OCI-LY1 (cell line): ENCODE data around the gene TEDC2.
A peak's percentile ranks its signal among the peaks of the same experiment; 100 is the strongest.

Source experiments
- H2AFZ ChIP-seq: fragments of 200-600 bp; sonication (generic), shearing (Covaris generic); 2 replicates; pipeline ENCODE4 v1.6.0; 2014; ENCODE audit warnings: antibody characterized with exemption, mild to moderate bottlenecking, low read length
- H3F3A ChIP-seq: fragments of 200-600 bp; sonication (generic), shearing (Covaris generic); 2 replicates; pipeline ENCODE4 v1.6.0; 2014; ENCODE audit warnings: mild to moderate bottlenecking, antibody characterized with exemption, low read length, moderate library complexity; ENCODE audit not compliant: insufficient read depth
- H3K27ac ChIP-seq: fragments of 200-600 bp; sonication (generic); 2 replicates; pipeline ENCODE4 v1.5.1; 2014; ENCODE audit warnings: low read length, mixed run types, mild to moderate bottlenecking, low read depth; ENCODE audit not compliant: poor library complexity, severe bottlenecking
- H3K27me3 ChIP-seq: fragments of 200-600 bp; sonication (generic); 2 replicates; pipeline ENCODE4 v1.6.0; 2014; ENCODE audit warnings: antibody characterized with exemption, mild to moderate bottlenecking, low read length, moderate library complexity; ENCODE audit not compliant: insufficient read depth
- H3K36me3 ChIP-seq: fragments of 200-600 bp; sonication (generic); 2 replicates; pipeline ENCODE4 v1.6.1; 2014; ENCODE audit warnings: mild to moderate bottlenecking, antibody characterized with exemption, low read length, moderate library complexity, mixed read lengths; ENCODE audit not compliant: insufficient read depth
- H3K4me1 ChIP-seq: fragments of 200-600 bp; sonication (generic); 2 replicates; pipeline ENCODE4 v1.5.1; 2014; ENCODE audit warnings: mild to moderate bottlenecking, low read length, moderate library complexity; ENCODE audit not compliant: insufficient read depth, severe bottlenecking
- H3K4me2 ChIP-seq: fragments of 200-600 bp; sonication (generic), shearing (Covaris generic); 2 replicates; pipeline ENCODE4 v1.6.1; 2014; ENCODE audit warnings: low read length
- H3K4me3 ChIP-seq: fragments of 200-600 bp; sonication (generic); 2 replicates; pipeline ENCODE4 v1.5.1; 2014; ENCODE audit warnings: low read length, low read depth, mild to moderate bottlenecking, mixed read lengths; ENCODE audit not compliant: poor library complexity, severe bottlenecking
- H3K79me2 ChIP-seq: fragments of 200-600 bp; shearing (Covaris generic); 2 replicates; pipeline ENCODE4 v1.6.1; 2016; ENCODE audit warnings: mixed run types, low read length, mixed read lengths; ENCODE audit not compliant: insufficient read depth
- H3K9ac ChIP-seq: fragments of 200-600 bp; sonication (generic), shearing (Covaris generic); 2 replicates; pipeline ENCODE4 v1.6.1; 2014; ENCODE audit warnings: mild to moderate bottlenecking, low read length, mixed read lengths
- H3K9me2 ChIP-seq: fragments of 200-600 bp; sonication (generic), shearing (Covaris generic); 2 replicates; pipeline ENCODE4 v1.6.1; 2014; ENCODE audit warnings: low read depth, mild to moderate bottlenecking, low read length, mixed read lengths
- H3K9me3 ChIP-seq: fragments of 200-600 bp; shearing (Covaris generic); 2 replicates; pipeline ENCODE4 v1.6.1; 2014; ENCODE audit warnings: low read length, mixed read lengths
- H4K20me1 ChIP-seq: fragments of 200-600 bp; sonication (generic), shearing (Covaris generic); 2 replicates; pipeline ENCODE4 v1.6.0; 2016; ENCODE audit warnings: mild to moderate bottlenecking, low read length; ENCODE audit not compliant: insufficient read depth
- CTCF ChIP-seq: fragments of 200-600 bp; sonication (generic), shearing (Covaris generic); IDR thresholded peaks from 2 replicates; pipeline ENCODE4 v1.5.1; 2017; ENCODE audit warnings: mild to moderate bottlenecking, antibody characterized with exemption, low read length, moderate library complexity, mixed read lengths
- EZH2 ChIP-seq: fragments of 200-600 bp; sonication (generic), shearing (Covaris generic); IDR thresholded peaks from 2 replicates; pipeline ENCODE4 v1.8.0; 2017; ENCODE audit warnings: borderline replicate concordance, mixed run types, mild to moderate bottlenecking, antibody characterized with exemption, low read length, moderate library complexity, mixed read lengths

Gene TEDC2

GRCh38 chr16:2469399-2470233 is 9.7 kb downstream of the TEDC2 start:
- H2AFZ ChIP-seq, result no peak overlapping the region
- H3F3A ChIP-seq, result no peaks in the 10 kb centered on the region
- H3K79me2 ChIP-seq, result no peaks in the 10 kb centered on the region
- no peaks in the 10 kb centered on the region for H3K36me3 ChIP-seq
- no peaks in the 10 kb centered on the region for H3K9me3 ChIP-seq
- H3K4me1 ChIP-seq, result peaks cover 53% of the 10 kb centered on the region
- peak overlapping the region; percentile 45 for H3K4me3 ChIP-seq
- no peak overlapping the region for H3K27ac ChIP-seq
- H3K4me2 ChIP-seq, result peak overlapping the region; percentile 66; the same call in 1 of the 2 replicates
- TF ChIP-seq CTCF, result no peak
- TF ChIP-seq EZH2, result no peak
- H3K9ac ChIP-seq, result no peak overlapping the region; the same call in 1 of the 2 replicates
- H4K20me1 ChIP-seq, result no peaks in the 10 kb centered on the region
- peaks cover 17% of the 10 kb centered on the region for H3K27me3 ChIP-seq
- H3K9me2 ChIP-seq, result no peaks in the 10 kb centered on the region

- H3K4me1 ChIP-seq, result peaks cover 53% of the 10 kb centered on the region
- no peak overlapping the region for H3K4me2 ChIP-seq
- H3K36me3 ChIP-seq, result no peaks in the 10 kb centered on the region
- no peak overlapping the region for H2AFZ ChIP-seq
- H3K9me2 ChIP-seq, result no peaks in the 10 kb centered on the region
- H3K79me2 ChIP-seq, result no peaks in the 10 kb centered on the region
- H3K9me3 ChIP-seq, result no peaks in the 10 kb centered on the region
- H3K4me3 ChIP-seq, result no peak overlapping the region
- TF ChIP-seq CTCF (no peak), EZH2 (no peak)
- no peaks in the 10 kb centered on the region for H4K20me1 ChIP-seq
- no peaks in the 10 kb centered on the region for H3F3A ChIP-seq
- H3K27me3 ChIP-seq, result peaks cover 17% of the 10 kb centered on the region
- no peak overlapping the region for H3K27ac ChIP-seq
- no peak overlapping the region for H3K9ac ChIP-seq
Measured at GRCh38 chr16:2470234-2470601, 10.3 kb downstream of the TEDC2 start.

GRCh38 chr16:2470603-2471015 is 10.7 kb downstream of the TEDC2 start:
- Histone ChIP-seq H3K36me3 (no peaks in the 10 kb centered on the region), H2AFZ (no peak overlapping the region), H4K20me1 (no peaks in the 10 kb centered on the region), H3K9me3 (no peaks in the 10 kb centered on the region), H3K9me2 (no peaks in the 10 kb centered on the region), H3F3A (no peaks in the 10 kb centered on the region), H3K27me3 (peaks cover 17% of the 10 kb centered on the region), H3K79me2 (no peaks in the 10 kb centered on the region), H3K27ac (no peak overlapping the region), H3K4me2 (no peak overlapping the region), H3K9ac (no peak overlapping the region), H3K4me3 (no peak overlapping the region), H3K4me1 (peaks cover 55% of the 10 kb centered on the region)
- TF ChIP-seq CTCF, result no peak
- no peak for TF ChIP-seq EZH2
